ENCODE data around the gene KCNK4. TPM values are rescaled to one million over a fixed set of nuclear protein-coding genes. Genes with fewer than 3 reads are reported as not detected.
"Not testable (repeated sequence)": the region's sequence is repeated elsewhere in the genome, so short reads cannot be mapped to it uniquely, and the experiment has no call there.

KCNK4 gene
- total and polyA plus RNA-seq, 2 of the 13 experiments (the other 11 are each of a cell fraction or from before 2014, with no cell fraction given), result not detected

- CTCF ChIA-PET (ENCODE audit: low intra/inter-chr PET ratio, low total read pairs), result not testable (repeated sequence)
Measured at GRCh38 chr11:64246621-64246870, 44.6 kb upstream of the KCNK4 start.

More at GRCh38 chr11:64246621-64246870, 44.6 kb upstream of the KCNK4 start:
- H3K4me2 ChIP-seq (ENCODE audit: low read depth, low read length); H4K20me1 ChIP-seq (ENCODE audit: insufficient read depth, low read length); DNase-seq (ENCODE audit: low spot score); H3K9me3 ChIP-seq (ENCODE audit: low read length); in situ Hi-C loops (cut with HindIII; ENCODE audit: extremely low pct_ligation_motif_present, low pct_unique_long_range_greater_than_20kb); FAIRE-seq; BruUV-seq (replicated peaks); H3K27me3 ChIP-seq (ENCODE audit: control insufficient read depth in 1 of 2, insufficient read depth in 2 of 2, low read length in 2 of 2); H2AFZ ChIP-seq (ENCODE audit: low read length); ATAC-seq: not testable (repeated sequence)
- TF ChIP-seq ETS1 (CRISPR knock-in tag; IDR thresholded peaks at IDR 0.05) (0 out of 2 replicates have a peak, but pooled peaks have one; percentile 41), YEATS4 (CRISPR knock-in tag; IDR thresholded peaks at IDR 0.05; ENCODE audit: borderline replicate concordance) (peak; percentile 10; the same call in 1 of the 2 replicates), ZBTB2 (CRISPR knock-in tag; IDR thresholded peaks at IDR 0.05; ENCODE audit: low read depth) (peak; percentile 66; the same call in 1 of the 2 replicates), TMF1 (CRISPR knock-in tag; IDR thresholded peaks at IDR 0.05; ENCODE audit: low read depth) (0 out of 2 replicates have a peak, but pooled peaks have one; percentile 31), YY1 (IDR thresholded peaks at IDR 0.05; ENCODE audit: insufficient read depth, insufficient replicate concordance, low read depth, low read length) (peak; percentile 7), ZNF777 (CRISPR knock-in tag; IDR thresholded peaks at IDR 0.05) (peak; percentile 14; the same call in 1 of the 2 replicates), ZFP36 (IDR thresholded peaks at IDR 0.05; ENCODE audit: borderline replicate concordance, low read depth, low read length, partially characterized antibody) (peak; percentile 63)
- Histone ChIP-seq H3K79me2 (ENCODE audit: insufficient read depth, low read length) (peaks cover 26% of the 10 kb centered on the region), H3K27ac (ENCODE audit: extremely low read length, insufficient read depth, low read length) (peak overlapping the region; percentile 68), H3K36me3 (replicated peaks in 1 of 2; ENCODE audit: control insufficient read depth in 1 of 2, insufficient read depth in 2 of 2, low read length in 2 of 2) (peaks cover 0 to 11% of the 10 kb centered on the region in 2 experiments; a peak in 2 of 5 replicates), H3K4me3 (replicated peaks in 1 of 3; ENCODE audit: insufficient read depth in 1 of 3, low read depth in 2 of 3, low read length in 3 of 3) (peak overlapping the region; percentile 76 to 95 (median 79); a peak in 4 of 6 replicates), H3K4me1 (ENCODE audit: insufficient read depth, low read length) (peaks cover 66% of the 10 kb centered on the region), H3K9ac (ENCODE audit: insufficient read depth, low read depth, low read length) (peak overlapping the region; percentile 79)
- WGBS (ENCODE audit: low lambda C conversion rate), result 0% methylated on average over 6 of the region's 43 CpGs
- POLR2A ChIA-PET, result interaction anchor here (1.2 to 8.3 kb wide), 7 partner anchors 9 to 71 kb away, joined by 5 to 113 read pairs (median 7); partner anchors contain the start of genes NUDT22, PRDX5, STIP1 and TRMT112
- intact Hi-C loops (cut with micrococcal nuclease; ENCODE audit: unreplicated experiment), result loop anchor here (5.0 kb wide), 1 partner anchor 56 kb away; the partner anchor contains the start of gene CATSPERZ

Measured in HepG2 (cell line).